ENCODE measurements around the gene TAS2R42. TPM values are rescaled to one million over a fixed set of nuclear protein-coding genes. Genes with fewer than 3 reads are reported as not detected.

The TAS2R42 gene, protein sequence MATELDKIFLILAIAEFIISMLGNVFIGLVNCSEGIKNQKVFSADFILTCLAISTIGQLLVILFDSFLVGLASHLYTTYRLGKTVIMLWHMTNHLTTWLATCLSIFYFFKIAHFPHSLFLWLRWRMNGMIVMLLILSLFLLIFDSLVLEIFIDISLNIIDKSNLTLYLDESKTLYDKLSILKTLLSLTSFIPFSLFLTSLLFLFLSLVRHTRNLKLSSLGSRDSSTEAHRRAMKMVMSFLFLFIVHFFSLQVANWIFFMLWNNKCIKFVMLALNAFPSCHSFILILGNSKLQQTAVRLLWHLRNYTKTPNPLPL
- total RNA-seq = not detected

- H3K27ac ChIP-seq = no peak within 1 kb of the TSS
- WGBS, 2 donors = 51 to 68% methylated on average over 2 of the region's 2 CpGs
- intact Hi-C loops (cut with DNase I) = no loop called here
- TF ChIP-seq POLR2A (IDR thresholded peaks at IDR 0.05) (no peak), CTCF (IDR thresholded peaks at IDR 0.05) (no peak)
- DNase-seq = no peak
- no peaks in the 10 kb centered on the region for H3K4me1 ChIP-seq
- H3K9me3 ChIP-seq = no peaks in the 10 kb centered on the region
- H3K4me3 ChIP-seq = no peak within 1 kb of the TSS
- H3K36me3 ChIP-seq = no peaks in the 10 kb centered on the region
- H3K27me3 ChIP-seq = no peaks in the 10 kb centered on the region
Measured at GRCh38 chr12:11186837-11187236, at the start of gene TAS2R42. Gene TAS2R42, minus strand, starts transcription at chr12:11186937. Its CDS starts 0 bp downstream, at chr12:11186937.

DNA sequence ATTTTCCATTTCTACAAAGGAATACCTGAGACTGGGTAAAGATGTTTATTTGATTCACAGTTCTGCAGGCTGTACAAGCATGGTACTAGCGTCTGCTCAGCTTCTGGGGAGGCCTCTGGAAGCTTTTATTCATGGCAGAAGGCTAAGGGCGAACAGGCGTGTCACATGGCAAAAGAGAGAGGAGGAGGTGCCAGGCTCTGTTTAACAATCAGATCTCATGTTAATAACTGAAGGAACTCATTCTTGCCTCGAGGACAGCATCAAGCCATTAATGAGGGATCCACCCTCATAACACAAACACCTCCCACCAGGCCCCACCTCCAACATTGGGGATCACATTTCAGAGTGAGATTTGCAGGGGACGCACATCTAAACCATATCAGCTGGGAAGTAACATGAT lies 46.8 kb upstream of the TAS2R42 start:
- intact Hi-C loops (cut with DNase I) = no loop called here
- Histone ChIP-seq H3K4me1 (no peaks in the 10 kb centered on the region), H3K36me3 (no peaks in the 10 kb centered on the region), H3K27ac (no peak overlapping the region), H3K4me3 (no peak overlapping the region), H3K9me3 (no peaks in the 10 kb centered on the region), H3K27me3 (no peaks in the 10 kb centered on the region)
- TF ChIP-seq CTCF (IDR thresholded peaks at IDR 0.05) (no peak), POLR2A (IDR thresholded peaks at IDR 0.05) (no peak)
- DNase-seq = no peak
- 46 to 73% methylated on average over 4 to 5 of the region's 5 CpGs for WGBS, 2 donors

- Histone ChIP-seq H3K36me3 (no peaks in the 10 kb centered on the region), H3K9me3 (no peaks in the 10 kb centered on the region), H3K27ac (no peak overlapping the region), H3K4me1 (no peaks in the 10 kb centered on the region), H3K4me3 (no peak overlapping the region), H3K27me3 (no peaks in the 10 kb centered on the region)
- intact Hi-C loops (cut with DNase I) = loop anchor here (5.0 kb wide), 1 partner anchor 259 kb away; no protein-coding TSS in a partner anchor
- WGBS, 2 donors = 39 to 48% methylated on average over 4 to 5 of the region's 5 CpGs
- DNase-seq = no peak
- no peak for TF ChIP-seq POLR2A (IDR thresholded peaks at IDR 0.05)
- peak in 4 of 6 experiments; percentile 29 to 66 (median 40) for TF ChIP-seq CTCF (IDR thresholded peaks at IDR 0.05)
Measured at GRCh38 chr12:11228296-11228879, 41.7 kb upstream of the TAS2R42 start.

DNA sequence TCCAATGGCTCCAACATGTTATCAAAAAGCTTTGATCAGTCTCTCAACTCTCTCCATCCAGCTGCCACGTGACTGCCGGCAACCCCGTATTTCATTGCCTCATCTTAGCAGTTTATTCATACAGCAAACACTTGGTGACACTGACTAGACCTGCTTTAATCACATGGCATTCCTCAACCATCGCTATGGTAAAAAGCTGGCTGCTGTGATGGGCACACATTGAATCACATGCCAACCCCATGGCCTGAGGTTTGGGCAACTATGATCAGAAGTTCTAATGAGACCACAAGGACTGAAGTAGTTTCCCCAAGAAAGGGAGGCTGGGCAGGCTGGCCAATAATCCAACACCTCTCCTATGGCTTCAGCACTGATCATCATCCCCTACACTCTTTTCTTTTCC lies 40.6 kb upstream of the TAS2R42 start:
- intact Hi-C loops (cut with DNase I) = loop anchor here (5.0 kb wide), 1 partner anchor 260 kb away; no protein-coding TSS in a partner anchor
- Histone ChIP-seq H3K9me3 (no peaks in the 10 kb centered on the region), H3K27ac (no peak overlapping the region), H3K4me1 (no peaks in the 10 kb centered on the region), H3K4me3 (no peak overlapping the region), H3K36me3 (no peaks in the 10 kb centered on the region), H3K27me3 (no peaks in the 10 kb centered on the region)
- TF ChIP-seq POLR2A (IDR thresholded peaks at IDR 0.05) (no peak), CTCF (IDR thresholded peaks at IDR 0.05) (no peak)
- no peak for DNase-seq
- WGBS, 2 donors = 84 to 88% methylated on average over 4 of the region's 4 CpGs

DNA sequence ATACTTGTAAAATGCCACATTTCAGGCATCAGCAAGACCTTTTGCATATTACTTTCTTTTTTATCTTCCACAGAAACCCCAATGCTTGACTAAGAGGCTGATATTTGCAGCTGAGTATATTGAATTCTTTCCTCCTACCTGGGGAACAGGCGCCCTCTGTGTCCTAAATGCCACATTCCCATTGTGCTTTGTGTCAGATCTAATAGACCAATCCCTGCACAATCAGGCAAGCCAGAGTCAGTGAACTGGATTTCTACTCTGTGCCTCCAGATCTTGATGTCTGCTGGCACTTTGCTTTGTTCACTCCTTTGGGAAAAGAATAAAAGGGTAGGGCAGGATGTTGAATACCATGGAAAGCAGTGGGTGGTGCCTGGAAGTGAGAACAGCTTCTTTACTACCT lies 22.4 kb upstream of the TAS2R42 start:
- Histone ChIP-seq H3K36me3 (no peaks in the 10 kb centered on the region), H3K4me3 (no peak overlapping the region), H3K27ac (no peak overlapping the region), H3K4me1 (no peaks in the 10 kb centered on the region), H3K9me3 (peaks cover 0 to 1% (median 0%) of the 10 kb centered on the region in 3 donors), H3K27me3 (no peaks in the 10 kb centered on the region)
- TF ChIP-seq CTCF (IDR thresholded peaks at IDR 0.05) (no peak), POLR2A (IDR thresholded peaks at IDR 0.05) (no peak)
- WGBS, 2 donors = 45 to 50% methylated on average over 1 of the region's 1 CpG
- no peak for DNase-seq
- intact Hi-C loops (cut with DNase I) = no loop called here

Data from esophagus squamous epithelium (tissue), 5 donors.